SK-N-MC (cell line): ENCODE measurements around the gene GUCA2A.

Experiments used
- EZH2 ChIP-seq: fragments of 200-600 bp; sonication (generic); IDR thresholded peaks from one replicate; pipeline ENCODE4 v1.6.1; 2017; ENCODE audit warnings: antibody characterized with exemption
- FOXP2 ChIP-seq: optimal IDR thresholded peaks from 2 replicates; pipeline ENCODE3; 2011; ENCODE audit warnings: mild to moderate bottlenecking, moderate library complexity; ENCODE audit not compliant: insufficient read depth; ENCODE audit errors: extremely low read length, control extremely low read depth
- POLR2AphosphoS5 ChIP-seq: IDR thresholded peaks from 2 replicates; pipeline ENCODE4 v1.6.1; 2012; ENCODE audit warnings: mild to moderate bottlenecking, low read depth, low read length, borderline replicate concordance

- no peak for TF ChIP-seq EZH2
- TF ChIP-seq POLR2AphosphoS5 = no peak
- no peak for TF ChIP-seq FOXP2
Observed at GRCh38 chr1:42175314-42176054, 10.9 kb upstream of the GUCA2A start.
